ENCODE data around the gene YBX3.
"Not testable (repeated sequence)": the region's sequence is repeated elsewhere in the genome, so short reads cannot be mapped to it uniquely, and the experiment has no call there.

The YBX3 gene

GRCh38 chr12:10722905-10723746 is at the start of gene YBX3:
Gene YBX3, minus strand, starts transcription at chr12:10723323. Its CDS starts 212 bp downstream, at chr12:10723111.
- Histone ChIP-seq H3K4me3 (ENCODE audit: low read depth in 1 of 5, low read length in 5 of 5) (peak within 1 kb of the TSS; percentile 84 to 100 (median 96)), H3K27ac (ENCODE audit: low read depth, low read length) (peak within 1 kb of the TSS; percentile 95), H3K27me3 (ENCODE audit: control insufficient read depth in 5 of 5, insufficient read depth in 4 of 5, low read length in 5 of 5) (peaks cover 0 to 4% (median 0%) of the 10 kb centered on the region in 5 donors), H3K36me3 (ENCODE audit: control insufficient read depth in 5 of 5, insufficient read depth in 5 of 5, low read length in 5 of 5) (no peaks in the 10 kb centered on the region), H3K4me1 (ENCODE audit: control insufficient read depth in 5 of 5, insufficient read depth in 5 of 5, low read length in 5 of 5) (peaks cover 7 to 46% (median 36%) of the 10 kb centered on the region in 5 donors), H3K9ac (ENCODE audit: low read length in 5 of 5) (peak within 1 kb of the TSS; percentile 88 to 97 (median 94)), H3K9me3 (ENCODE audit: control insufficient read depth in 5 of 5, low read length in 5 of 5) (peaks cover 0 to 2% (median 0%) of the 10 kb centered on the region in 5 donors)

- no peak overlapping the region for H3K27ac ChIP-seq (ENCODE audit: low read depth, low read length)
- H3K27me3 ChIP-seq (ENCODE audit: control insufficient read depth in 5 of 5, insufficient read depth in 4 of 5, low read length in 5 of 5), result peaks cover 3 to 14% (median 6%) of the 10 kb centered on the region in 5 donors
- no peak overlapping the region for H3K4me3 ChIP-seq (ENCODE audit: low read depth in 1 of 5, low read length in 5 of 5)
- no peak overlapping the region for H3K9ac ChIP-seq (ENCODE audit: low read length in 5 of 5)
- no peaks in the 10 kb centered on the region for H3K36me3 ChIP-seq (ENCODE audit: control insufficient read depth in 5 of 5, insufficient read depth in 5 of 5, low read length in 5 of 5)
- no peaks in the 10 kb centered on the region for H3K9me3 ChIP-seq (ENCODE audit: control insufficient read depth in 5 of 5, low read length in 5 of 5)
- no peaks in the 10 kb centered on the region for H3K4me1 ChIP-seq (ENCODE audit: control insufficient read depth in 5 of 5, insufficient read depth in 5 of 5, low read length in 5 of 5)
Observed at GRCh38 chr12:10771132-10771733, 48.1 kb upstream of the YBX3 start.

GRCh38 chr12:10759657-10760056 is 36.5 kb upstream of the YBX3 start:
- Histone ChIP-seq H3K9ac (ENCODE audit: low read length in 5 of 5) (no peak overlapping the region), H3K27me3 (ENCODE audit: control insufficient read depth in 5 of 5, insufficient read depth in 4 of 5, low read length in 5 of 5) (peaks cover 0 to 8% (median 0%) of the 10 kb centered on the region in 5 donors), H3K4me1 (ENCODE audit: control insufficient read depth in 5 of 5, insufficient read depth in 5 of 5, low read length in 5 of 5) (no peaks in the 10 kb centered on the region), H3K27ac (ENCODE audit: low read depth, low read length) (no peak overlapping the region), H3K36me3 (ENCODE audit: control insufficient read depth in 5 of 5, insufficient read depth in 5 of 5, low read length in 5 of 5) (no peaks in the 10 kb centered on the region), H3K4me3 (ENCODE audit: low read depth in 1 of 5, low read length in 5 of 5) (no peak overlapping the region), H3K9me3 (ENCODE audit: control insufficient read depth in 5 of 5, low read length in 5 of 5) (peaks cover 7 to 13% (median 9%) of the 10 kb centered on the region in 5 donors)

- no peaks in the 10 kb centered on the region for H3K4me1 ChIP-seq (ENCODE audit: control insufficient read depth in 5 of 5, insufficient read depth in 5 of 5, low read length in 5 of 5)
- H3K36me3 ChIP-seq (ENCODE audit: control insufficient read depth in 5 of 5, insufficient read depth in 5 of 5, low read length in 5 of 5), result no peaks in the 10 kb centered on the region
- H3K9me3 ChIP-seq (ENCODE audit: control insufficient read depth in 5 of 5, low read length in 5 of 5), result peaks cover 7 to 13% (median 9%) of the 10 kb centered on the region in 5 donors
- no peak overlapping the region for H3K9ac ChIP-seq (ENCODE audit: low read length in 5 of 5)
- H3K27me3 ChIP-seq (ENCODE audit: control insufficient read depth in 5 of 5, insufficient read depth in 4 of 5, low read length in 5 of 5), result no peaks in the 10 kb centered on the region
- no peak overlapping the region for H3K27ac ChIP-seq (ENCODE audit: low read depth, low read length)
- H3K4me3 ChIP-seq (ENCODE audit: low read depth in 1 of 5, low read length in 5 of 5), result no peak overlapping the region
Observed at GRCh38 chr12:10756194-10756593, 33.1 kb upstream of the YBX3 start.

GRCh38 chr12:10753059-10753458 is 29.9 kb upstream of the YBX3 start:
- Histone ChIP-seq H3K36me3 (ENCODE audit: control insufficient read depth in 5 of 5, insufficient read depth in 5 of 5, low read length in 5 of 5) (no peaks in the 10 kb centered on the region), H3K9me3 (ENCODE audit: control insufficient read depth in 5 of 5, low read length in 5 of 5) (peaks cover 7 to 13% (median 9%) of the 10 kb centered on the region in 5 donors), H3K9ac (ENCODE audit: low read length in 5 of 5) (no peak overlapping the region), H3K27me3 (ENCODE audit: control insufficient read depth in 5 of 5, insufficient read depth in 4 of 5, low read length in 5 of 5) (no peaks in the 10 kb centered on the region), H3K4me3 (ENCODE audit: low read depth in 1 of 5, low read length in 5 of 5) (no peak overlapping the region), H3K27ac (ENCODE audit: low read depth, low read length) (no peak overlapping the region), H3K4me1 (ENCODE audit: control insufficient read depth in 5 of 5, insufficient read depth in 5 of 5, low read length in 5 of 5) (peaks cover 0 to 8% (median 6%) of the 10 kb centered on the region in 5 donors)

- Histone ChIP-seq H3K4me1 (ENCODE audit: control insufficient read depth in 5 of 5, insufficient read depth in 5 of 5, low read length in 5 of 5) (peaks cover 0 to 8% (median 6%) of the 10 kb centered on the region in 5 donors), H3K9ac (ENCODE audit: low read length in 5 of 5) (peak overlapping the region in 2 of 5 donors; percentile 32 to 64), H3K9me3 (ENCODE audit: control insufficient read depth in 5 of 5, low read length in 5 of 5) (no peaks in the 10 kb centered on the region), H3K27ac (ENCODE audit: low read depth, low read length) (no peak overlapping the region), H3K27me3 (ENCODE audit: control insufficient read depth in 5 of 5, insufficient read depth in 4 of 5, low read length in 5 of 5) (peaks cover 0 to 4% (median 0%) of the 10 kb centered on the region in 5 donors), H3K4me3 (ENCODE audit: low read depth in 1 of 5, low read length in 5 of 5) (no peak overlapping the region), H3K36me3 (ENCODE audit: control insufficient read depth in 5 of 5, insufficient read depth in 5 of 5, low read length in 5 of 5) (no peaks in the 10 kb centered on the region)
Observed at GRCh38 chr12:10750385-10750727, 27.2 kb upstream of the YBX3 start.

- Histone ChIP-seq H3K4me3 (ENCODE audit: low read depth in 1 of 5, low read length in 5 of 5) (peak overlapping the region; percentile 25 to 63 (median 47)), H3K9me3 (ENCODE audit: control insufficient read depth in 5 of 5, low read length in 5 of 5) (no peaks in the 10 kb centered on the region), H3K36me3 (ENCODE audit: control insufficient read depth in 5 of 5, insufficient read depth in 5 of 5, low read length in 5 of 5) (no peaks in the 10 kb centered on the region), H3K27me3 (ENCODE audit: control insufficient read depth in 5 of 5, insufficient read depth in 4 of 5, low read length in 5 of 5) (peaks cover 0 to 4% (median 0%) of the 10 kb centered on the region in 5 donors), H3K4me1 (ENCODE audit: control insufficient read depth in 5 of 5, insufficient read depth in 5 of 5, low read length in 5 of 5) (peaks cover 0 to 8% (median 6%) of the 10 kb centered on the region in 5 donors), H3K9ac (ENCODE audit: low read length in 5 of 5) (peak overlapping the region in 4 of 5 donors; percentile 9 to 60 (median 20)), H3K27ac (ENCODE audit: low read depth, low read length) (peak overlapping the region; percentile 48)
Observed at GRCh38 chr12:10749700-10750384, 26.7 kb upstream of the YBX3 start.

- Histone ChIP-seq H3K27me3 (ENCODE audit: control insufficient read depth in 5 of 5, insufficient read depth in 4 of 5, low read length in 5 of 5) (peaks cover 0 to 4% (median 0%) of the 10 kb centered on the region in 5 donors), H3K9me3 (ENCODE audit: control insufficient read depth in 5 of 5, low read length in 5 of 5) (no peaks in the 10 kb centered on the region), H3K4me3 (ENCODE audit: low read depth in 1 of 5, low read length in 5 of 5) (no peak overlapping the region), H3K36me3 (ENCODE audit: control insufficient read depth in 5 of 5, insufficient read depth in 5 of 5, low read length in 5 of 5) (no peaks in the 10 kb centered on the region), H3K9ac (ENCODE audit: low read length in 5 of 5) (no peak overlapping the region), H3K27ac (ENCODE audit: low read depth, low read length) (no peak overlapping the region), H3K4me1 (ENCODE audit: control insufficient read depth in 5 of 5, insufficient read depth in 5 of 5, low read length in 5 of 5) (peaks cover 0 to 8% (median 6%) of the 10 kb centered on the region in 5 donors)
Observed at GRCh38 chr12:10747730-10748129, 24.6 kb upstream of the YBX3 start.

GRCh38 chr12:10743420-10743819 is 20.3 kb upstream of the YBX3 start:
- H3K27ac ChIP-seq (ENCODE audit: low read depth, low read length); H3K9ac ChIP-seq (ENCODE audit: low read length in 5 of 5); H3K27me3 ChIP-seq (ENCODE audit: control insufficient read depth in 5 of 5, insufficient read depth in 4 of 5, low read length in 5 of 5); H3K4me1 ChIP-seq (ENCODE audit: control insufficient read depth in 5 of 5, insufficient read depth in 5 of 5, low read length in 5 of 5); H3K9me3 ChIP-seq (ENCODE audit: control insufficient read depth in 5 of 5, low read length in 5 of 5); H3K36me3 ChIP-seq (ENCODE audit: control insufficient read depth in 5 of 5, insufficient read depth in 5 of 5, low read length in 5 of 5); H3K4me3 ChIP-seq (ENCODE audit: low read depth in 1 of 5, low read length in 5 of 5): not testable (repeated sequence)

GRCh38 chr12:10741845-10742244 is 18.7 kb upstream of the YBX3 start:
- no peaks in the 10 kb centered on the region for H3K9me3 ChIP-seq (ENCODE audit: control insufficient read depth in 5 of 5, low read length in 5 of 5)
- no peaks in the 10 kb centered on the region for H3K36me3 ChIP-seq (ENCODE audit: control insufficient read depth in 5 of 5, insufficient read depth in 5 of 5, low read length in 5 of 5)
- no peak overlapping the region for H3K9ac ChIP-seq (ENCODE audit: low read length in 5 of 5)
- H3K4me3 ChIP-seq (ENCODE audit: low read depth in 1 of 5, low read length in 5 of 5), result no peak overlapping the region
- no peak overlapping the region for H3K27ac ChIP-seq (ENCODE audit: low read depth, low read length)
- H3K4me1 ChIP-seq (ENCODE audit: control insufficient read depth in 5 of 5, insufficient read depth in 5 of 5, low read length in 5 of 5), result no peaks in the 10 kb centered on the region
- no peaks in the 10 kb centered on the region for H3K27me3 ChIP-seq (ENCODE audit: control insufficient read depth in 5 of 5, insufficient read depth in 4 of 5, low read length in 5 of 5)
